ENCODE results near the gene CHD6. TPM values are rescaled to one million over a fixed set of nuclear protein-coding genes. Genes with fewer than 3 reads are reported as not detected.

Gene CHD6
- total and polyA plus RNA-seq, 2 experiments from 2014 or later = 41.0 to 158 TPM

GRCh38 chr20:41573955-41574354, 44.2 kb downstream of the CHD6 start:
- Histone ChIP-seq H3K27ac (ENCODE audit: low read depth) (peak overlapping the region; percentile 47; the same call in 1 of the 2 replicates), H3K4me1 (ENCODE audit: insufficient read depth) (peaks cover 30% of the 10 kb centered on the region), H3K27me3 (ENCODE audit: insufficient read depth) (no peaks in the 10 kb centered on the region), H3K79me2 (replicated peaks; ENCODE audit: insufficient read depth) (peaks cover 100% of the 10 kb centered on the region), H3K4me3 (peak overlapping the region; percentile 40), H3K4me2 (peak overlapping the region; percentile 52), H3K9me2 (ENCODE audit: insufficient read depth) (no peaks in the 10 kb centered on the region), H4K20me1 (replicated peaks; ENCODE audit: insufficient read depth) (peaks cover 44% of the 10 kb centered on the region), H3F3A (replicated peaks; ENCODE audit: low read depth) (no peaks in the 10 kb centered on the region), H2AFZ (no peak overlapping the region), H3K36me3 (ENCODE audit: insufficient read depth) (no peaks in the 10 kb centered on the region)
- H3K27ac Mint-ChIP-seq = no peak overlapping the region
- H3K9me3 Mint-ChIP-seq = peaks cover 2% of the 10 kb centered on the region; the same call in 1 of the 3 replicates
- no peak for ATAC-seq
- H3K36me3 Mint-ChIP-seq (ENCODE audit: low read depth) = peaks cover 7% of the 10 kb centered on the region; the same call in 2 of the 3 replicates
- H3K4me3 Mint-ChIP-seq = no peak overlapping the region
- H3K4me1 Mint-ChIP-seq = peaks cover 49% of the 10 kb centered on the region
- TF ChIP-seq ETS1 (IDR thresholded peaks at IDR 0.05) (no peak), CREB1 (CRISPR knock-in tag; IDR thresholded peaks at IDR 0.05; ENCODE audit: low read depth) (no peak), CTCF (conservative IDR thresholded peaks at IDR 0.05; ENCODE audit: low read depth in 2 of 2) (no peak), EZH2 (IDR thresholded peaks at IDR 0.05; ENCODE audit: low read depth, unreplicated experiment) (no peak), NANOG (IDR thresholded peaks at IDR 0.05; ENCODE audit: borderline replicate concordance) (no peak), REST (IDR thresholded peaks at IDR 0.05; ENCODE audit: unreplicated experiment) (no peak), ZNF462 (CRISPR knock-in tag; IDR thresholded peaks at IDR 0.05) (no peak), JUNB (IDR thresholded peaks at IDR 0.05; ENCODE audit: unreplicated experiment) (no peak), POLR2AphosphoS5 (IDR thresholded peaks at IDR 0.05; ENCODE audit: low read depth) (no peak), ZNF114 (CRISPR knock-in tag; IDR thresholded peaks at IDR 0.05) (no peak), ZNF331 (CRISPR knock-in tag; IDR thresholded peaks at IDR 0.05; ENCODE audit: low read depth) (no peak), STAT1 (IDR thresholded peaks at IDR 0.05; ENCODE audit: unreplicated experiment) (no peak), EZH2phosphoT487 (IDR thresholded peaks at IDR 0.05; ENCODE audit: unreplicated experiment) (no peak)
- peaks cover 3% of the 10 kb centered on the region for H3K27me3 Mint-ChIP-seq (ENCODE audit: insufficient read depth, low read depth, poor library complexity)
- no peak for DNase-seq (ENCODE audit: low spot score)
